ENCODE results near the gene RABL6. TPM values are rescaled to one million over a fixed set of nuclear protein-coding genes. Genes with fewer than 3 reads are reported as not detected.
"Not testable (repeated sequence)": the region's sequence is repeated elsewhere in the genome, so short reads cannot be mapped to it uniquely, and the experiment has no call there.

The RABL6 gene
- total RNA-seq, 1 donor from 2014 or later, result 198 TPM

DNA sequence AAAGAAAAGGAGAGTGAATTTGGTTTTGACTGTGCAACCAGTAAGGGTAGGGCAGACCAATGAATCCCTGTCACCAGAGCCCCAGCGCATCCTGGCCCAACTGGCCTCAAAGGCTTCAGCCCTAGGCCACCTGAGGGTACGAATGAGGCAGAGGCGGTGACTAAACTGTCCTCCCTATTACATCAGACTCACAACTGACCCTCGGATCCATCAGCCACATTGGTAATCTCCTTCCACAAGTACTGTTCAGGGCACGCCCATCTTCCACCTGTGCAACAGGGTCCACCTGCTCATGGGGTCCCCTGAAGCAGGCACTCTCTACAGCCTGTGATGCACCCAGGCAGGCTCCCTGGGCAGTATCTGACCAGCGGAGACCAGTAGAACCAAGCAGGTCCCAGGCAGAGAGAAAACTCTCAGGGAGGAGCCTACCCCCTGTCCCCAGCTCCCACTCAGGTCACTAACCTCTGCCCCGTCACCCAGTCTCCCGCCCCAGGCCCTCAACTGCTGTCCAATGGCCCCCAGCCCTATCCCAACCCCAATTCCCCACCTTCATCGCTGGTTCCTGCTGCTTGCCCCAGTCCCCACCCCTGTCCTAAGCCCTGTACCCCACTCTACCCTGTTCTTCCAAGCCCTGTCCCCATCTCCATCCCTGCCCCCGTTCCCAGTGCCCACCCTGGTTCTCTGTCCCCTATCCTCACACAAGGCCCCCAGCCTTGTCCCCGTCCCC is 57.5 kb downstream of the RABL6 start:
- H3K9me3 Mint-ChIP-seq, result peaks cover 8% of the 10 kb centered on the region
- H3K4me3 Mint-ChIP-seq, result peak overlapping the region; percentile 86
- TF ChIP-seq, protein P1, sequence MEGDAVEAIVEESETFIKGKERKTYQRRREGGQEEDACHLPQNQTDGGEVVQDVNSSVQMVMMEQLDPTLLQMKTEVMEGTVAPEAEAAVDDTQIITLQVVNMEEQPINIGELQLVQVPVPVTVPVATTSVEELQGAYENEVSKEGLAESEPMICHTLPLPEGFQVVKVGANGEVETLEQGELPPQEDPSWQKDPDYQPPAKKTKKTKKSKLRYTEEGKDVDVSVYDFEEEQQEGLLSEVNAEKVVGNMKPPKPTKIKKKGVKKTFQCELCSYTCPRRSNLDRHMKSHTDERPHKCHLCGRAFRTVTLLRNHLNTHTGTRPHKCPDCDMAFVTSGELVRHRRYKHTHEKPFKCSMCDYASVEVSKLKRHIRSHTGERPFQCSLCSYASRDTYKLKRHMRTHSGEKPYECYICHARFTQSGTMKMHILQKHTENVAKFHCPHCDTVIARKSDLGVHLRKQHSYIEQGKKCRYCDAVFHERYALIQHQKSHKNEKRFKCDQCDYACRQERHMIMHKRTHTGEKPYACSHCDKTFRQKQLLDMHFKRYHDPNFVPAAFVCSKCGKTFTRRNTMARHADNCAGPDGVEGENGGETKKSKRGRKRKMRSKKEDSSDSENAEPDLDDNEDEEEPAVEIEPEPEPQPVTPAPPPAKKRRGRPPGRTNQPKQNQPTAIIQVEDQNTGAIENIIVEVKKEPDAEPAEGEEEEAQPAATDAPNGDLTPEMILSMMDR (conservative IDR thresholded peaks at IDR 0.05), result no peak
- no peaks in the 10 kb centered on the region for H3K27me3 Mint-ChIP-seq (ENCODE audit: low read depth)
- no peak for DNase-seq (ENCODE audit: low read depth, low spot score)
- no peak overlapping the region for H3K27ac Mint-ChIP-seq (ENCODE audit: unreplicated experiment)
- H3K4me1 Mint-ChIP-seq, result peaks cover 8% of the 10 kb centered on the region
- H3K36me3 Mint-ChIP-seq (ENCODE audit: low read depth), result peaks cover 21% of the 10 kb centered on the region

DNA sequence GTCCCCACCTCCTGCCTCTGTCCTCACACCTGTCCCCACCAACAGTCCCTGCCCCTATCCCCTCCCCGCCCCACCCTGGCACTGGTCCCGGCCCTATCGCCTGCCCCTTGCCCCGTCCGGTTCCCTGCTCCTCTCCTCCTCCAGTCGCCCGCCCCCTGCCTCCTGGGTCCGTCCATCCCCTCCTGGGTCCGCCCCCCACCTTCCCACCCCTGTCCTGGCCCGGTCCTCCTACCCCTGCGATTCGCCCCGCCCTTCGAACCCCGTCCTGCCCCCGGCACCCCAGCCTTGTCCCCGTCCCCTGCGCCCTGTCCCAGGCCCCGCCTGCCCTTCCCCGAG is 58.0 kb downstream of the RABL6 start:
- H3K36me3 Mint-ChIP-seq (ENCODE audit: low read depth), result peaks cover 23% of the 10 kb centered on the region
- peaks cover 8% of the 10 kb centered on the region for H3K4me1 Mint-ChIP-seq
- no peak for DNase-seq (ENCODE audit: low read depth, low spot score)
- TF ChIP-seq, protein P1 (conservative IDR thresholded peaks at IDR 0.05), result no peak
- no peaks in the 10 kb centered on the region for H3K27me3 Mint-ChIP-seq (ENCODE audit: low read depth)
- no peak overlapping the region for H3K27ac Mint-ChIP-seq (ENCODE audit: unreplicated experiment)
- peaks cover 10% of the 10 kb centered on the region for H3K9me3 Mint-ChIP-seq
- H3K4me3 Mint-ChIP-seq, result peak overlapping the region; percentile 86

GRCh38 chr9:136866898-136867421 is 59.2 kb downstream of the RABL6 start:
- not testable (repeated sequence) for H3K4me1 Mint-ChIP-seq; DNase-seq (ENCODE audit: low read depth, low spot score); H3K27me3 Mint-ChIP-seq (ENCODE audit: low read depth); H3K27ac Mint-ChIP-seq (ENCODE audit: unreplicated experiment)
- peaks cover 10% of the 10 kb centered on the region for H3K9me3 Mint-ChIP-seq
- peak overlapping the region; percentile 47 for H3K4me3 Mint-ChIP-seq
- peaks cover 29% of the 10 kb centered on the region for H3K36me3 Mint-ChIP-seq (ENCODE audit: low read depth)

DNA sequence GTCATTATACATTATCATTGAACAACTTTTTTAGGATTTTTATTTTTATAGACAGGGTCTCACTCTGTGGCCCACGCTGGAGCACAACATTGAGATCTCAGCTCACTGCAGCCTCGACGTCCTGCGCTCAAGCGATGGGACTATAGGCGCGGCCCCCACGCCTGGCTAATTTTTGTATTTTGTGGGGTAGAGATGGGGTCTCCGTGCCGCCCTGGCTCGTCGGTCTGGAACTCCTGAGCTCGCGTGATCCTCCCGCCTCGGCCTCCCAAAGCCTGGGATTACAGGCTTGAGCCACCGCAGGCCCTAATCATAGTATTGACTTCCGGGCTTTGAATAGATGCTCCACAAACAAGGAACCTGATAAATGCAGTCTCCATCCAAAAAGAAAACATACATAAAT is 59.7 kb downstream of the RABL6 start:
- Mint-ChIP-seq H3K4me3 (peak overlapping the region; percentile 82), H3K27ac (ENCODE audit: unreplicated experiment) (no peak overlapping the region), H3K9me3 (peaks cover 10% of the 10 kb centered on the region), H3K27me3 (ENCODE audit: low read depth) (no peaks in the 10 kb centered on the region), H3K36me3 (ENCODE audit: low read depth) (peaks cover 29% of the 10 kb centered on the region), H3K4me1 (peaks cover 8% of the 10 kb centered on the region)
- TF ChIP-seq, protein P1 (conservative IDR thresholded peaks at IDR 0.05), result no peak
- DNase-seq (ENCODE audit: low read depth, low spot score), result no peak

- no peaks in the 10 kb centered on the region for H3K27me3 Mint-ChIP-seq (ENCODE audit: low read depth)
- H3K4me3 Mint-ChIP-seq, result peak overlapping the region; percentile 83
- H3K27ac Mint-ChIP-seq (ENCODE audit: unreplicated experiment), result no peak overlapping the region
- no peak for DNase-seq (ENCODE audit: low read depth, low spot score)
- peaks cover 10% of the 10 kb centered on the region for H3K9me3 Mint-ChIP-seq
- peaks cover 29% of the 10 kb centered on the region for H3K36me3 Mint-ChIP-seq (ENCODE audit: low read depth)
- TF ChIP-seq, protein P1 (conservative IDR thresholded peaks at IDR 0.05), result no peak
- peaks cover 8% of the 10 kb centered on the region for H3K4me1 Mint-ChIP-seq
These were observed 60.2 kb downstream of the RABL6 start for GRCh38 chr9:136867917-136868316.

- Mint-ChIP-seq H3K27ac (ENCODE audit: unreplicated experiment) (peak overlapping the region; percentile 86), H3K4me1 (peaks cover 8% of the 10 kb centered on the region), H3K9me3 (peaks cover 10% of the 10 kb centered on the region), H3K4me3 (peak overlapping the region; percentile 83), H3K27me3 (ENCODE audit: low read depth) (no peaks in the 10 kb centered on the region), H3K36me3 (ENCODE audit: low read depth) (peaks cover 29% of the 10 kb centered on the region)
- DNase-seq (ENCODE audit: low read depth, low spot score), result no peak
- TF ChIP-seq, protein P1 (conservative IDR thresholded peaks at IDR 0.05), result no peak
These were observed 60.9 kb downstream of the RABL6 start for GRCh38 chr9:136868644-136869043.

DNA sequence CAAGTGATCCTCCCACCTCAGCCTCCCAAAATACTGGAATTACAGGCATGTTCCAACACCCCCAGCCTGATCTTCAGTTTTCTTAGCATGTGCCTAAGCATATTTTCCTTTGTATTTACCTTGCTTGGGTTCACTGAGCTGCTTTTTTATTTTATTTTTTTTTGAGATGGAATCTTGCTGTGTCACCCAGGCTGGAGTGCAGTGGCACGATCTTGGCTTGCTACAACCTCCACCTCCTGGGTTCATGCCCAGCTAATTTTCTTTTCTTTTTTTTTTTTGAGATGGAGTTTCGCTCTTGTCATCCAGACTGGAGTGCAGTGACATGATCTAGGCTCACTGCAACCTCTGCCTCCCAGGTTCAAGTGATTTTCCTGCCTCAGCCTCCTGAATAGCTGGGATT is 61.9 kb downstream of the RABL6 start:
- DNase-seq (ENCODE audit: low read depth, low spot score); H3K27me3 Mint-ChIP-seq (ENCODE audit: low read depth); H3K4me1 Mint-ChIP-seq; H3K27ac Mint-ChIP-seq (ENCODE audit: unreplicated experiment); H3K4me3 Mint-ChIP-seq: not testable (repeated sequence)
- Mint-ChIP-seq H3K9me3 (peaks cover 10% of the 10 kb centered on the region), H3K36me3 (ENCODE audit: low read depth) (peaks cover 26% of the 10 kb centered on the region)

Measured in neural crest cell (in vitro differentiated cells).